H1 (cell line): Measurements from ENCODE around the gene SPRN. TPM values are rescaled to one million over a fixed set of nuclear protein-coding genes. Genes with fewer than 3 reads are reported as not detected.

Experiments
- CTCF ChIA-PET: fragments of 300-600 bp; sonication (Branson Sonifier 250); formaldehyde crosslinking; loops from one replicate; lab custom pipeline; 2021; ENCODE audit not compliant: partially characterized antibody; lab: Charles Lee
- POLR2A ChIA-PET: fragments of 300-600 bp; sonication (Branson Sonifier 250); formaldehyde crosslinking; loops from one replicate; lab custom pipeline; 2021; ENCODE audit warnings: inconsistent platforms; ENCODE audit not compliant: partially characterized antibody; lab: Charles Lee
- DNase-seq, 2 experiments: peaks; one replicate each; pipeline versions ENCODE4 v3.0.0 to v3.0.0-alpha.2; 2010 to 2022; ENCODE audit warnings: low spot score in 2 of 2, low read depth in 1 of 2, mixed read lengths in 1 of 2
- FAIRE-seq: peaks from 2 replicates; lab custom pipeline; 2011; peaks lifted over from hg19 to GRCh38; lab: Jason Lieb, UNC
- H2AFZ ChIP-seq: 2 replicates; pipeline ENCODE4 v1.8.1; 2012; ENCODE audit warnings: low read length, inconsistent platforms
- H2AK5ac ChIP-seq: 2 replicates; pipeline ENCODE4 v1.6.1; 2013; ENCODE audit warnings: low read depth, low read length
- H2BK120ac ChIP-seq: replicated peaks from 2 replicates; pipeline ENCODE3; 2013; ENCODE audit warnings: low read depth, low read length, inconsistent platforms
- H2BK12ac ChIP-seq: 2 replicates; pipeline ENCODE4 v1.6.1; 2013; ENCODE audit warnings: low read depth, low read length
- H2BK15ac ChIP-seq: 2 replicates; pipeline ENCODE4 v1.6.1; 2013; ENCODE audit warnings: low read length
- H2BK20ac ChIP-seq: 2 replicates; pipeline ENCODE4 v1.6.1; 2013; ENCODE audit warnings: low read length
- H2BK5ac ChIP-seq: 2 replicates; pipeline ENCODE4 v1.6.1; 2013; ENCODE audit warnings: low read depth, low read length
- H3K14ac ChIP-seq: 2 replicates; pipeline ENCODE4 v1.6.1; 2013; ENCODE audit warnings: inconsistent platforms; ENCODE audit not compliant: insufficient read length
- H3K18ac ChIP-seq: 2 replicates; pipeline ENCODE4 v1.6.1; 2013; ENCODE audit warnings: low read length; ENCODE audit errors: extremely low read depth
- H3K23ac ChIP-seq: 2 replicates; pipeline ENCODE4 v1.6.1; 2013; ENCODE audit warnings: inconsistent platforms; ENCODE audit not compliant: insufficient read length
- H3K23me2 ChIP-seq: 2 replicates; pipeline ENCODE4 v1.6.1; 2013; ENCODE audit warnings: low read depth, low read length
- H3K27ac ChIP-seq: 2 replicates; pipeline ENCODE4 v1.6.1; 2011; ENCODE audit warnings: low read depth, low read length, inconsistent platforms
- H3K27me3 ChIP-seq, 4 experiments: replicated peaks in 1 of 4; 1 replicate in 1 of 4; 2 replicates in 3 of 4; pipeline versions ENCODE4 v1.6.1 to v1.8.1; 2011 to 2013; ENCODE audit warnings: low read length in 3 of 4, mild to moderate bottlenecking in 3 of 4, inconsistent platforms in 2 of 4, mixed read lengths in 2 of 4, moderate library complexity in 1 of 4; ENCODE audit not compliant: control insufficient read depth in 3 of 4, insufficient read depth in 3 of 4; ENCODE audit errors: extremely low read depth in 1 of 4
- H3K36me3 ChIP-seq, 4 experiments: 2 replicates each; pipeline versions ENCODE4 v1.6.1 to v1.8.1; 2011 to 2013; ENCODE audit warnings: mild to moderate bottlenecking in 4 of 4, low read length in 3 of 4, moderate library complexity in 2 of 4, control low read depth in 1 of 4, inconsistent platforms in 1 of 4; ENCODE audit not compliant: insufficient read depth in 4 of 4, control insufficient read depth in 2 of 4
- H3K4ac ChIP-seq: replicated peaks from 2 replicates; pipeline ENCODE3; 2013; ENCODE audit warnings: low read length, low read depth, mixed read lengths, inconsistent platforms; ENCODE audit not compliant: insufficient read length
- H3K4me1 ChIP-seq, 4 experiments: replicated peaks in 1 of 4; 1 replicate in 1 of 4; 2 replicates in 3 of 4; pipeline versions ENCODE4 v1.6.1 to v1.8.1; 2011 to 2013; ENCODE audit warnings: low read length in 3 of 4, inconsistent platforms in 2 of 4, mixed read lengths in 1 of 4; ENCODE audit not compliant: insufficient read depth in 4 of 4, control insufficient read depth in 3 of 4
- H3K4me2 ChIP-seq, 2 experiments: 2 replicates each; pipeline versions ENCODE4 v1.6.1 to v1.8.1; 2011 to 2013; ENCODE audit warnings: low read depth in 2 of 2, low read length in 2 of 2, control low read depth in 1 of 2, inconsistent platforms in 1 of 2, mild to moderate bottlenecking in 1 of 2; ENCODE audit not compliant: insufficient read depth in 1 of 2
- H3K4me3 ChIP-seq, 4 experiments: fragments of 200-600, 300-600 bp in 1 of 4; sonication (generic), shearing (Covaris generic), sonication (Bioruptor Twin) in 1 of 4; 2 replicates each; pipeline versions ENCODE4 v1.5.1 to v1.8.1; 2011 to 2016; ENCODE audit warnings: low read length in 4 of 4, low read depth in 3 of 4, control low read depth in 2 of 4, inconsistent platforms in 2 of 4, mild to moderate bottlenecking in 2 of 4, mixed read lengths in 1 of 4, moderate library complexity in 1 of 4; ENCODE audit not compliant: insufficient read depth in 2 of 4; ENCODE audit errors: extremely low read depth in 1 of 4
- H3K56ac ChIP-seq: replicated peaks from 2 replicates; pipeline ENCODE3; 2013; ENCODE audit warnings: low read depth, mild to moderate bottlenecking, mixed read lengths, low read length, inconsistent platforms; ENCODE audit not compliant: insufficient read length
- H3K79me1 ChIP-seq: 2 replicates; pipeline ENCODE4 v1.6.1; 2013; ENCODE audit warnings: low read depth, low read length, control low read depth
- H3K79me2 ChIP-seq, 2 experiments: 2 replicates each; pipeline versions ENCODE4 v1.6.1 to v1.8.1; 2012 to 2013; ENCODE audit warnings: low read length in 2 of 2, mild to moderate bottlenecking in 2 of 2, inconsistent platforms in 1 of 2; ENCODE audit not compliant: insufficient read depth in 2 of 2, control insufficient read depth in 1 of 2
- H3K9ac ChIP-seq, 4 experiments: replicated peaks in 1 of 4; 1 replicate in 1 of 4; 2 replicates in 3 of 4; pipeline versions ENCODE4 v1.6.1 to v1.8.1; 2011 to 2013; ENCODE audit warnings: low read depth in 3 of 4, low read length in 3 of 4, control low read depth in 2 of 4, mild to moderate bottlenecking in 2 of 4, moderate library complexity in 2 of 4, inconsistent platforms in 1 of 4; ENCODE audit errors: extremely low read depth in 1 of 4
- H3K9me3 ChIP-seq, 2 experiments: 2 replicates each; pipeline versions ENCODE4 v1.6.1 to v1.8.1; 2012 to 2013; ENCODE audit warnings: mild to moderate bottlenecking in 2 of 2, moderate library complexity in 2 of 2, control low read depth in 1 of 2, inconsistent platforms in 1 of 2, low read depth in 1 of 2, low read length in 1 of 2, mixed read lengths in 1 of 2; ENCODE audit not compliant: insufficient read depth in 2 of 2
- H4K20me1 ChIP-seq, 2 experiments: replicated peaks in 1 of 2; 2 replicates each; pipeline versions ENCODE3 to v1.8.1; 2011 to 2013; ENCODE audit warnings: inconsistent platforms in 2 of 2, low read length in 2 of 2, mild to moderate bottlenecking in 1 of 2; ENCODE audit not compliant: insufficient read depth in 2 of 2, control insufficient read depth in 1 of 2
- H4K5ac ChIP-seq: 2 replicates; pipeline ENCODE4 v1.6.1; 2013; ENCODE audit warnings: low read length, low read depth, mixed read lengths, inconsistent platforms; ENCODE audit not compliant: insufficient read length
- H4K8ac ChIP-seq: 2 replicates; pipeline ENCODE4 v1.8.0; 2013; ENCODE audit warnings: mild to moderate bottlenecking, moderate library complexity, low read length, inconsistent platforms; ENCODE audit not compliant: insufficient read depth; ENCODE audit errors: extremely low read depth
- H4K91ac ChIP-seq: replicated peaks from 2 replicates; pipeline ENCODE3; 2013; ENCODE audit warnings: low read length, mixed read lengths, inconsistent platforms; ENCODE audit not compliant: insufficient read length
- NANOG ChIP-seq: IDR thresholded peaks from 2 replicates; pipeline ENCODE4 v1.6.1; 2011; ENCODE audit warnings: low read length, low read depth, mild to moderate bottlenecking, inconsistent platforms; ENCODE audit not compliant: insufficient read depth, poor library complexity, severe bottlenecking
- PHF8 ChIP-seq: fragments of 200-600 bp; sonication (generic); conservative IDR thresholded peaks from 2 replicates; pipeline ENCODE4 v1.7.1; 2012; ENCODE audit warnings: low read depth, mild to moderate bottlenecking, inconsistent platforms, low read length, moderate library complexity
- WGBS, 2 experiments: shearing (Covaris generic) in 1 of 2; methylation state at CpG; one replicate each; pipeline versions ENCODE4 v1.1.6 to v1.1.7; 2013 to 2015; ENCODE audit warnings: low lambda C conversion rate in 2 of 2, mixed read lengths in 2 of 2, inconsistent platforms in 1 of 2, low coverage in 1 of 2, missing lambda C conversion rate in 1 of 2; ENCODE audit not compliant: insufficient replicate concordance in 2 of 2, insufficient coverage in 1 of 2, insufficient read length in 1 of 2; ENCODE audit errors: extremely low coverage in 1 of 2, missing lambda C conversion rate in 1 of 2; 5-methylcytosine and 5-hydroxymethylcytosine counted together
- polyA plus RNA-seq, 7 experiments: library from polyadenylated mRNA; depleted of rRNA in 3 of 7; stranded (reverse) in 5 of 7; unstranded in 2 of 7; fragments of >200 nt in 5 of 7; fragments of 200-250 nt in 2 of 7; gene quantifications; 1 replicate in 5 of 7; 2 replicates in 1 of 7; 4 replicates in 1 of 7; pipeline versions ENCODE4 v1.2.1 to v1.2.3, GENCODE V29; 2011 to 2013; ENCODE audit warnings: missing spikeins in 2 of 7, mixed read lengths in 2 of 7
- total RNA-seq: library from RNA; stranded (reverse); fragmentation: NEBNext Ultra II Directional; extraction: Animal tissue kit (Norgen Biotek cat#: 25700); gene quantifications from 2 replicates; pipeline ENCODE4 v1.2.1, GENCODE V29; 2021

The SPRN gene
- total and polyA plus RNA-seq, 2 of the 8 experiments (the other 6 are each of a cell fraction or from before 2014, with no cell fraction given) = 0.23 to 0.24 TPM

DNA sequence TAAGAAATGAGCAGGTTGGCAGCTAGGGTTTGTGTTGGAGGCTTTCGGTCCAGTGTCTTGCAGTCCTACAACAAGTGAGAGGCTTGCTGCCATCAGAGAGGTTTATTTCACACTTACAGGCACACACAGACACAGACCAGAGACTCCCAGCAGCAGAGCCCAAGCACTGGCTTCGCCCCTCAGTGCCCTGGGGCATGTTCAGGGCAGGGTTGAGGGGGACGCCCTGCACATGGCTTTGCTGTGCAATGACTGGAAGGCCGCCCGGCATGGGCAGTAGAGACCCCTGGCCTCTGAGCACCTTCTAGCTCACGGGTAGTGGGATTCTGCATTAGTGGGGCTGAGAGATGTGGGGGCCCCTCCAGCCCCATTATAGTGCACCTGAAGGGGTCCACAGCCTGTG lies 3.8 kb downstream of the SPRN start:
- no peak overlapping the region for H3K9ac ChIP-seq
- H3K79me1 ChIP-seq = no peaks in the 10 kb centered on the region
- no peak overlapping the region for H2BK12ac ChIP-seq
- H2BK120ac ChIP-seq = no peak overlapping the region
- peaks cover 5 to 23% of the 10 kb centered on the region in 2 experiments for H4K20me1 ChIP-seq
- no peak for FAIRE-seq
- no peak overlapping the region for H2BK15ac ChIP-seq
- ChIA-PET POLR2A (interaction anchor here (0.9 to 2.0 kb wide), 8 partner anchors 17 to 153 kb away, joined by 3 to 5 read pairs (median 4); no protein-coding TSS in a partner anchor), CTCF (interaction anchor here (0.8 to 1.2 kb wide), 4 partner anchors 17 to 113 kb away, joined by 3 read pairs; no protein-coding TSS in a partner anchor)
- peaks cover 0 to 6% (median 0%) of the 10 kb centered on the region in 4 experiments; a peak in 2 of 7 replicates for H3K4me1 ChIP-seq
- H4K8ac ChIP-seq = no peak overlapping the region
- peaks cover 3% of the 10 kb centered on the region; the same call in 1 of the 2 replicates for H3K23me2 ChIP-seq
- no peak overlapping the region for H3K4ac ChIP-seq
- H2AK5ac ChIP-seq = no peak overlapping the region
- peaks cover 0 to 8% (median 0%) of the 10 kb centered on the region in 4 experiments; a peak in 2 of 8 replicates for H3K36me3 ChIP-seq
- DNase-seq = no peak
- no peak overlapping the region for H4K5ac ChIP-seq
- WGBS, 2 experiments = 71% methylated on average over 6 of the region's 6 CpGs; no CpG with 5 or more reads in 1 of the 2 experiments
- no peak overlapping the region for H2AFZ ChIP-seq
- no peak overlapping the region for H3K18ac ChIP-seq
- no peak overlapping the region for H3K4me2 ChIP-seq
- TF ChIP-seq PHF8 = no peak
- no peak for TF ChIP-seq NANOG
- H3K9me3 ChIP-seq = peaks cover 0 to 7% of the 10 kb centered on the region in 2 experiments; a peak in 1 of 4 replicates
- no peak overlapping the region for H2BK5ac ChIP-seq
- H3K27me3 ChIP-seq = peaks cover 0 to 8% (median under 1%) of the 10 kb centered on the region in 4 experiments; a peak in 3 of 7 replicates
- no peak overlapping the region for H3K27ac ChIP-seq
- no peak overlapping the region for H4K91ac ChIP-seq
- no peak overlapping the region for H3K56ac ChIP-seq
- H3K79me2 ChIP-seq = no peaks in the 10 kb centered on the region
- no peak overlapping the region for H3K23ac ChIP-seq
- H2BK20ac ChIP-seq = no peak overlapping the region
- no peak overlapping the region for H3K14ac ChIP-seq
- no peak overlapping the region for H3K4me3 ChIP-seq
